H9 (cell line): ENCODE data around the gene SLX4IP. TPM values are rescaled to one million over a fixed set of nuclear protein-coding genes. Genes with fewer than 3 reads are reported as not detected.

Experiments used
- DNase-seq: peaks from one replicate; pipeline ENCODE4 v3.0.0-alpha.2; 2017
- H2AFZ ChIP-seq: one replicate; pipeline ENCODE4 v1.6.1; 2013; ENCODE audit warnings: mild to moderate bottlenecking, low read length, control low read depth, moderate library complexity
- H2AK5ac ChIP-seq: 2 replicates; pipeline ENCODE4 v1.6.1; 2013; ENCODE audit warnings: low read length, control low read depth, mixed read lengths; ENCODE audit not compliant: insufficient read length
- H2BK120ac ChIP-seq: one replicate; pipeline ENCODE4 v1.6.1; 2013; ENCODE audit warnings: low read depth, mild to moderate bottlenecking, low read length, control low read depth, inconsistent platforms; ENCODE audit not compliant: poor library complexity, severe bottlenecking
- H2BK12ac ChIP-seq: 2 replicates; pipeline ENCODE4 v1.6.1; 2013; ENCODE audit warnings: low read length, control low read depth, mixed read lengths, low read depth; ENCODE audit not compliant: insufficient read length
- H2BK15ac ChIP-seq: 2 replicates; pipeline ENCODE4 v1.6.1; 2013; ENCODE audit warnings: low read depth, low read length, control low read depth
- H2BK20ac ChIP-seq: one replicate; pipeline ENCODE4 v1.6.1; 2013; ENCODE audit warnings: low read depth, mild to moderate bottlenecking, low read length, control low read depth, inconsistent platforms; ENCODE audit not compliant: poor library complexity, severe bottlenecking
- H2BK5ac ChIP-seq: 2 replicates; pipeline ENCODE4 v1.6.1; 2013; ENCODE audit warnings: low read length, control low read depth, mixed read lengths; ENCODE audit not compliant: insufficient read length
- H3K14ac ChIP-seq: 2 replicates; pipeline ENCODE4 v1.6.1; 2013; ENCODE audit warnings: low read length, control low read depth; ENCODE audit not compliant: insufficient read depth
- H3K18ac ChIP-seq: 2 replicates; pipeline ENCODE4 v1.6.1; 2013; ENCODE audit warnings: low read depth, mild to moderate bottlenecking, mixed read lengths, low read length, control low read depth; ENCODE audit not compliant: insufficient read length
- H3K23ac ChIP-seq: 2 replicates; pipeline ENCODE4 v1.6.1; 2013; ENCODE audit warnings: low read length, control low read depth, mixed read lengths, low read depth; ENCODE audit not compliant: insufficient read length
- H3K23me2 ChIP-seq: 2 replicates; pipeline ENCODE4 v1.6.1; 2013; ENCODE audit warnings: low read depth, mild to moderate bottlenecking, mixed read lengths, low read length, control low read depth; ENCODE audit not compliant: insufficient read length, poor library complexity, severe bottlenecking
- H3K27ac ChIP-seq: 2 replicates; pipeline ENCODE4 v1.5.1; 2013; ENCODE audit warnings: low read length, control low read depth, mixed read lengths, low read depth; ENCODE audit not compliant: insufficient read length
- H3K27me3 ChIP-seq: 2 replicates; pipeline ENCODE4 v1.6.1; 2013; ENCODE audit warnings: low read length, control low read depth, inconsistent platforms; ENCODE audit not compliant: insufficient read depth
- H3K4ac ChIP-seq: 2 replicates; pipeline ENCODE4 v1.6.1; 2013; ENCODE audit warnings: low read depth, mild to moderate bottlenecking, control low read depth, inconsistent platforms, low read length, moderate library complexity
- H3K4me1 ChIP-seq: 2 replicates; pipeline ENCODE4 v1.6.1; 2013; ENCODE audit warnings: low read length, control low read depth, inconsistent platforms; ENCODE audit not compliant: insufficient read depth
- H3K4me2 ChIP-seq: 2 replicates; pipeline ENCODE4 v1.6.1; 2013; ENCODE audit warnings: low read length, control low read depth, mixed read lengths; ENCODE audit not compliant: insufficient read length, insufficient read depth
- H3K56ac ChIP-seq: 2 replicates; pipeline ENCODE4 v1.6.1; 2013; ENCODE audit warnings: low read depth, mild to moderate bottlenecking, mixed read lengths, low read length, control low read depth; ENCODE audit not compliant: insufficient read length
- H3K79me1 ChIP-seq: 2 replicates; pipeline ENCODE4 v1.6.1; 2013; ENCODE audit warnings: low read depth, mild to moderate bottlenecking, moderate library complexity, low read length, control low read depth, inconsistent platforms; ENCODE audit not compliant: insufficient read depth, poor library complexity, severe bottlenecking
- H3K79me2 ChIP-seq: 2 replicates; pipeline ENCODE4 v1.6.1; 2013; ENCODE audit warnings: low read length, control low read depth, inconsistent platforms; ENCODE audit not compliant: insufficient read depth
- H3K9ac ChIP-seq: 2 replicates; pipeline ENCODE4 v1.6.1; 2013; ENCODE audit warnings: low read length, control low read depth, mixed read lengths; ENCODE audit not compliant: insufficient read length; ENCODE audit errors: extremely low read depth
- H3K9me3 ChIP-seq: one replicate; pipeline ENCODE4 v1.6.1; 2013; ENCODE audit warnings: low read depth, low read length, inconsistent platforms; ENCODE audit not compliant: control insufficient read depth
- H3T11ph ChIP-seq: one replicate; pipeline ENCODE4 v1.6.1; 2013; ENCODE audit warnings: mild to moderate bottlenecking, low read length, control low read depth, inconsistent platforms
- H4K20me1 ChIP-seq: one replicate; pipeline ENCODE4 v1.6.1; 2013; ENCODE audit not compliant: control insufficient read depth, insufficient read length, insufficient read depth
- H4K5ac ChIP-seq: 2 replicates; pipeline ENCODE4 v1.6.1; 2013; ENCODE audit warnings: low read depth, mild to moderate bottlenecking, mixed read lengths, low read length, control low read depth; ENCODE audit not compliant: insufficient read length
- H4K8ac ChIP-seq: replicated peaks from 2 replicates; pipeline ENCODE4 v1.6.1; 2013; ENCODE audit warnings: low read length, control low read depth, mixed read lengths, low read depth; ENCODE audit not compliant: insufficient read length
- H4K91ac ChIP-seq: 2 replicates; pipeline ENCODE4 v1.6.1; 2013; ENCODE audit warnings: low read depth, mild to moderate bottlenecking, moderate library complexity, mixed read lengths, low read length, control low read depth; ENCODE audit not compliant: insufficient read length
- H3K27ac Mint-ChIP-seq, 3 experiments: 2 replicates in 2 of 3; 3 replicates in 1 of 3; pipeline ENCODE4 v1.8.0; 2020 to 2021; ENCODE audit warnings: mixed read lengths in 3 of 3, mild to moderate bottlenecking in 1 of 3, moderate library complexity in 1 of 3
- H3K27me3 Mint-ChIP-seq: 2 replicates; pipeline ENCODE4 v1.8.0; 2021; ENCODE audit warnings: low read depth, mild to moderate bottlenecking, moderate library complexity, mixed read lengths
- H3K36me3 Mint-ChIP-seq, 3 experiments: 2 replicates in 2 of 3; 3 replicates in 1 of 3; pipeline ENCODE4 v1.8.0; 2020 to 2021; ENCODE audit warnings: low read depth in 3 of 3, mixed read lengths in 3 of 3; ENCODE audit not compliant: insufficient read depth in 1 of 3
- H3K4me1 Mint-ChIP-seq, 2 experiments: 2 replicates each; pipeline ENCODE4 v1.8.0; 2020; ENCODE audit warnings: mixed read lengths in 2 of 2
- H3K4me3 Mint-ChIP-seq, 2 experiments: 2 replicates in 1 of 2; 3 replicates in 1 of 2; pipeline ENCODE4 v1.8.0; 2020 to 2021; ENCODE audit warnings: mild to moderate bottlenecking in 2 of 2, mixed read lengths in 2 of 2, moderate library complexity in 1 of 2
- H3K9me3 Mint-ChIP-seq, 2 experiments: 2 replicates in 1 of 2; 3 replicates in 1 of 2; pipeline ENCODE4 v1.8.0; 2020; ENCODE audit warnings: mild to moderate bottlenecking in 2 of 2, mixed read lengths in 2 of 2, moderate library complexity in 1 of 2
- WGBS: extraction: QIAGEN DNeasy Blood & Tissue Kit; methylation state at CpG from one replicate; pipeline ENCODE4 v1.1.7; 2013; ENCODE audit warnings: missing lambda C conversion rate, low lambda C conversion rate, mixed read lengths; ENCODE audit not compliant: insufficient read length; ENCODE audit errors: extremely low coverage; 5-methylcytosine and 5-hydroxymethylcytosine counted together
- total RNA-seq: library from RNA; stranded (reverse); gene quantifications from 2 replicates; pipeline ENCODE4 v1.2.1, GENCODE V29; 2021
- TF ChIP-seq, protein P1 (sequence below): fragments of 200-600 bp; sonication (generic); conservative IDR thresholded peaks from 3 replicates; pipeline ENCODE4 v1.8.0; 2021; ENCODE audit warnings: antibody characterized with exemption, mild to moderate bottlenecking

Gene SLX4IP
- total RNA-seq, 1 experiment from 2014 or later: 7.9 TPM

DNA sequence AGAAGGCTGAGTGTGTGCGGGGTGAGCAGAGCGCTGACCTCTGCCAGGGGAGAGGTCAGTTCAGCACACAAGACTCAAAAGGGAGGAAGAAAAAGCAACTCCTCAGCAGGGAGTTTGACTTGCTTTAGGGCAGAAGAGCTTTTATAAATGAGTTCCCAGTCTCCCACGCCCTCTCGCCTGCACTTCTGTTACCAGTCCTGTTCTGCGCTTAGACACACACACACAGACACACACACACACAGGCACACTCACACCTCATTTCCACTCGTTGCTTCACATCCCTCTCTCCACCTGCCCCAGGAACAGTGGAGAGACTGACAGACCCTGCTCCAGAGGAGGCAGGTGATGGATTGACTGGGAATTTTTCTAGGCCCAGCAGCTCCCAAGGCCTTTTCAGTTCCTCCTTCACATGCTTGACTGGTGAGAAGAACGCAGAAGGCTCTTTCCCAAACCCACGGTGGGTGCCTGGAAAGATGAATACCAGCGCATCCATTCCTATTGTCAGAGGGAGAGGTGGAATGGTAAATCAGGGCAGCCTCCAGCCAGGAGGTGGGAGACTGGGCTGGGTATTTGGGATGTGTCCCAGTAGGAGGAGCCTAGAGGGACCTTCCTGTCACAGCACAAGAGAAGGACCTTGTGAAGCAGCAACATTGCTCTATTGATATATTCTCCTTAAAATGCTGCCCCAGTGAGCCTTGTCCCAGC is 195.0 kb downstream of the SLX4IP start:
- no peaks in the 10 kb centered on the region for H3K79me1 ChIP-seq
- H3K9me3 ChIP-seq: no peaks in the 10 kb centered on the region
- no peak overlapping the region for H4K8ac ChIP-seq
- no peaks in the 10 kb centered on the region; a peak in 1 of 7 replicates for H3K36me3 Mint-ChIP-seq
- no peak overlapping the region for H3K18ac ChIP-seq
- H3T11ph ChIP-seq: no peak overlapping the region
- H2BK120ac ChIP-seq: no peak overlapping the region
- H3K27ac Mint-ChIP-seq: peak overlapping the region in 2 of 3 experiments; percentile 53 to 71; a peak in 3 of 7 replicates
- H2BK12ac ChIP-seq: no peak overlapping the region
- WGBS: no CpG with 5 or more reads among the region's 9 CpGs
- H2BK20ac ChIP-seq: no peak overlapping the region
- H2BK5ac ChIP-seq: no peak overlapping the region
- TF ChIP-seq, protein P1, sequence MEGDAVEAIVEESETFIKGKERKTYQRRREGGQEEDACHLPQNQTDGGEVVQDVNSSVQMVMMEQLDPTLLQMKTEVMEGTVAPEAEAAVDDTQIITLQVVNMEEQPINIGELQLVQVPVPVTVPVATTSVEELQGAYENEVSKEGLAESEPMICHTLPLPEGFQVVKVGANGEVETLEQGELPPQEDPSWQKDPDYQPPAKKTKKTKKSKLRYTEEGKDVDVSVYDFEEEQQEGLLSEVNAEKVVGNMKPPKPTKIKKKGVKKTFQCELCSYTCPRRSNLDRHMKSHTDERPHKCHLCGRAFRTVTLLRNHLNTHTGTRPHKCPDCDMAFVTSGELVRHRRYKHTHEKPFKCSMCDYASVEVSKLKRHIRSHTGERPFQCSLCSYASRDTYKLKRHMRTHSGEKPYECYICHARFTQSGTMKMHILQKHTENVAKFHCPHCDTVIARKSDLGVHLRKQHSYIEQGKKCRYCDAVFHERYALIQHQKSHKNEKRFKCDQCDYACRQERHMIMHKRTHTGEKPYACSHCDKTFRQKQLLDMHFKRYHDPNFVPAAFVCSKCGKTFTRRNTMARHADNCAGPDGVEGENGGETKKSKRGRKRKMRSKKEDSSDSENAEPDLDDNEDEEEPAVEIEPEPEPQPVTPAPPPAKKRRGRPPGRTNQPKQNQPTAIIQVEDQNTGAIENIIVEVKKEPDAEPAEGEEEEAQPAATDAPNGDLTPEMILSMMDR: no peak
- no peak overlapping the region for H3K9ac ChIP-seq
- peak overlapping the region in 1 of 2 experiments; percentile 28; a peak in 1 of 5 replicates for H3K4me3 Mint-ChIP-seq
- H3K27me3 Mint-ChIP-seq: peaks cover 6% of the 10 kb centered on the region
- H3K4me2 ChIP-seq: no peak overlapping the region
- no peak overlapping the region for H3K56ac ChIP-seq
- H3K4me1 ChIP-seq: peaks cover 13% of the 10 kb centered on the region; the same call in 1 of the 2 replicates
- peaks cover 77 to 80% of the 10 kb centered on the region in 2 experiments for H3K4me1 Mint-ChIP-seq
- no peaks in the 10 kb centered on the region for H3K9me3 Mint-ChIP-seq
- H3K23me2 ChIP-seq: no peaks in the 10 kb centered on the region
- no peak overlapping the region for H2AFZ ChIP-seq
- no peak overlapping the region for H4K91ac ChIP-seq
- H2AK5ac ChIP-seq: no peak overlapping the region
- no peak overlapping the region for H3K4ac ChIP-seq
- H3K27me3 ChIP-seq: no peaks in the 10 kb centered on the region
- H4K20me1 ChIP-seq: no peaks in the 10 kb centered on the region
- no peak overlapping the region for H2BK15ac ChIP-seq
- no peak overlapping the region for H3K27ac ChIP-seq
- no peak overlapping the region; the same call in 1 of the 2 replicates for H3K14ac ChIP-seq
- H3K79me2 ChIP-seq: no peaks in the 10 kb centered on the region
- H4K5ac ChIP-seq: no peak overlapping the region
- no peak for DNase-seq
- H3K23ac ChIP-seq: no peak overlapping the region
